Measurements from ENCODE around the gene TBC1D32.

DNA sequence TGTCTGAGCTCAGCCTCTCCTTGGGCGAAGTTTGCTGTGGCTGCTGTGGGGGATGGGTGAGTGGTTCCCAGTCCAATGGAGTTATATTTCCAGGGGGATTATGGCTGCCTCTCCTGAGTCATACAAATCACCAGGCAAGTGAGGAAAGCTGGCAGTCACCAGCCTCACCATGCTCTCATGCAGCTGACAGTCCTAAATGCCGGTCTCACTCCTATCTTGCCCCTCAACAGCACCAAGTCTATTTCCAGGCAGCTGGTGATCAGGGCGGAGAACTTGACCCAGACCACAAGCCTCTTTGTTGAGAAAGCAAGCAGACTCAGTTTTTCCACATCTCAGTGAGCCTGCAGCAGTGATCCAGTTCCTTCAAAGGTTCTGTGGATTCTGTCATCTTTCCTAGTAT, 98.9 kb downstream of the TBC1D32 start:
- no peak for TF ChIP-seq POLR2A (IDR thresholded peaks at IDR 0.05)
- TF ChIP-seq, protein P1, sequence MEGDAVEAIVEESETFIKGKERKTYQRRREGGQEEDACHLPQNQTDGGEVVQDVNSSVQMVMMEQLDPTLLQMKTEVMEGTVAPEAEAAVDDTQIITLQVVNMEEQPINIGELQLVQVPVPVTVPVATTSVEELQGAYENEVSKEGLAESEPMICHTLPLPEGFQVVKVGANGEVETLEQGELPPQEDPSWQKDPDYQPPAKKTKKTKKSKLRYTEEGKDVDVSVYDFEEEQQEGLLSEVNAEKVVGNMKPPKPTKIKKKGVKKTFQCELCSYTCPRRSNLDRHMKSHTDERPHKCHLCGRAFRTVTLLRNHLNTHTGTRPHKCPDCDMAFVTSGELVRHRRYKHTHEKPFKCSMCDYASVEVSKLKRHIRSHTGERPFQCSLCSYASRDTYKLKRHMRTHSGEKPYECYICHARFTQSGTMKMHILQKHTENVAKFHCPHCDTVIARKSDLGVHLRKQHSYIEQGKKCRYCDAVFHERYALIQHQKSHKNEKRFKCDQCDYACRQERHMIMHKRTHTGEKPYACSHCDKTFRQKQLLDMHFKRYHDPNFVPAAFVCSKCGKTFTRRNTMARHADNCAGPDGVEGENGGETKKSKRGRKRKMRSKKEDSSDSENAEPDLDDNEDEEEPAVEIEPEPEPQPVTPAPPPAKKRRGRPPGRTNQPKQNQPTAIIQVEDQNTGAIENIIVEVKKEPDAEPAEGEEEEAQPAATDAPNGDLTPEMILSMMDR (IDR thresholded peaks at IDR 0.05): no peak
